Spleen (tissue), 7 donors: ENCODE data around the gene STAC.

Experiments
- POLR2A ChIP-seq, 3 donors: fragments of 450-650 bp; IDR thresholded peaks; one replicate each; pipeline ENCODE4 v1.5.1; 2017; ENCODE audit warnings: antibody characterized with exemption in 3 of 3, mild to moderate bottlenecking in 1 of 3
- POLR2AphosphoS5 ChIP-seq, 3 donors: sonication (generic); formaldehyde crosslinking; IDR thresholded peaks; one replicate each; pipeline ENCODE4 v1.5.1; 2017; ENCODE audit warnings: antibody characterized with exemption in 3 of 3
- TF ChIP-seq, protein P1 (sequence below), 11 experiments: fragments of 200-600 bp in 7 of 11; fragments of 450-650 bp in 4 of 11; sonication (generic) in 4 of 11; IDR thresholded peaks in 8 of 11; conservative IDR thresholded peaks in 3 of 11; 1 replicate in 7 of 11; 2 replicates in 4 of 11; pipeline versions ENCODE4 v1.4.0 to v1.8.0; 2016 to 2021; ENCODE audit warnings: antibody characterized with exemption in 11 of 11, inconsistent platforms in 4 of 11, mild to moderate bottlenecking in 1 of 11
- donor health status: DM: no; HTN: no; CAD: no; lungs with moderate emphysema.
- donor health status: DM: no; HTN: no; CAD: no.
- donor health status: DM: no; HTN: no; CAD: no.

DNA sequence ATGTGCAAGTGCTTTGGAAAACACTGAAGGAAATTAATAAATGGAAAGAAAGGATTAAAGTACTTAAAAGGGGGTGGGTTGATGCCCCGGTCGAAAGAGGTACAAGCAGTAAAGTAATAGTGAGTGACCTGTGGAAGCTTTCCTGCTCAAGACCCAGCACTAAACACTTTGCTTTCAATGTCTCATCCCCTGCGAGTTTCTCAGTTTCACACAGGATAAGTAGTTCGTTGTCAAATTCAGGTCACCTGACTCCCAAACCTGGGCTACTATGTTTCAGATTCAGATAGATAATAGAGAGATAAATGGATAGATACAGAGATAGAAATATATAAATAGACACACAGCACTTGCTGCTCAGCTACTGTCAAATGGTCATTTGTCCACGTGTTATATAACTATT lies 19.6 kb downstream of the STAC start:
- no peak for TF ChIP-seq POLR2A (IDR thresholded peaks at IDR 0.05)
- TF ChIP-seq, protein P1, sequence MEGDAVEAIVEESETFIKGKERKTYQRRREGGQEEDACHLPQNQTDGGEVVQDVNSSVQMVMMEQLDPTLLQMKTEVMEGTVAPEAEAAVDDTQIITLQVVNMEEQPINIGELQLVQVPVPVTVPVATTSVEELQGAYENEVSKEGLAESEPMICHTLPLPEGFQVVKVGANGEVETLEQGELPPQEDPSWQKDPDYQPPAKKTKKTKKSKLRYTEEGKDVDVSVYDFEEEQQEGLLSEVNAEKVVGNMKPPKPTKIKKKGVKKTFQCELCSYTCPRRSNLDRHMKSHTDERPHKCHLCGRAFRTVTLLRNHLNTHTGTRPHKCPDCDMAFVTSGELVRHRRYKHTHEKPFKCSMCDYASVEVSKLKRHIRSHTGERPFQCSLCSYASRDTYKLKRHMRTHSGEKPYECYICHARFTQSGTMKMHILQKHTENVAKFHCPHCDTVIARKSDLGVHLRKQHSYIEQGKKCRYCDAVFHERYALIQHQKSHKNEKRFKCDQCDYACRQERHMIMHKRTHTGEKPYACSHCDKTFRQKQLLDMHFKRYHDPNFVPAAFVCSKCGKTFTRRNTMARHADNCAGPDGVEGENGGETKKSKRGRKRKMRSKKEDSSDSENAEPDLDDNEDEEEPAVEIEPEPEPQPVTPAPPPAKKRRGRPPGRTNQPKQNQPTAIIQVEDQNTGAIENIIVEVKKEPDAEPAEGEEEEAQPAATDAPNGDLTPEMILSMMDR (IDR thresholded peaks at IDR 0.05 in 8 of 11, conservative IDR thresholded peaks at IDR 0.05 in 3 of 11): no peak
- TF ChIP-seq POLR2AphosphoS5 (IDR thresholded peaks at IDR 0.05): no peak
